GM18951 (cell line): ENCODE results near the gene C1GALT1.
"Not testable (repeated sequence)": the region's sequence is repeated elsewhere in the genome, so short reads cannot be mapped to it uniquely, and the experiment has no call there.

ENCODE experiments used
- POLR2A ChIP-seq: IDR thresholded peaks from 4 replicates; pipeline ENCODE4 v1.6.1; 2011; ENCODE audit warnings: mild to moderate bottlenecking; ENCODE audit not compliant: insufficient read length, insufficient read depth; ENCODE audit errors: extremely low read depth
- in situ Hi-C: fragments of 300-500 bp; cut with MboI; formaldehyde crosslinking; loops from one replicate; pipeline ENCODE4 v1.12.0; 2022; ENCODE audit warnings: low sequenced_read_pairs, mixed read lengths, inconsistent platforms; ENCODE audit not compliant: unreplicated experiment

The C1GALT1 gene

GRCh38 chr7:7182156-7183060, at the start of gene C1GALT1:
Gene C1GALT1 (plus strand): TSS chr7:7182544. CDS start chr7:7234320, 51,776 bp downstream.
- in situ Hi-C loops, result no loop called here
- peak; percentile 78 for TF ChIP-seq POLR2A

- in situ Hi-C loops, result no loop called here
Measured at GRCh38 chr7:7134046-7134445, 48.3 kb upstream of the C1GALT1 start.

GRCh38 chr7:7135074-7135473, 47.3 kb upstream of the C1GALT1 start:
- in situ Hi-C loops, result no loop called here
- TF ChIP-seq POLR2A, result no peak

More at GRCh38 chr7:7134046-7134445, 48.3 kb upstream of the C1GALT1 start:
- no peak for TF ChIP-seq POLR2A

GRCh38 chr7:7135924-7136323, 46.4 kb upstream of the C1GALT1 start:
- in situ Hi-C loops, result not testable (repeated sequence)

GRCh38 chr7:7136466-7137381, 45.6 kb upstream of the C1GALT1 start:
- no peak for TF ChIP-seq POLR2A
- in situ Hi-C loops, result no loop called here

GRCh38 chr7:7138897-7139296, 43.4 kb upstream of the C1GALT1 start:
- no peak for TF ChIP-seq POLR2A
- in situ Hi-C loops, result no loop called here

- in situ Hi-C loops, result not testable (repeated sequence)
Measured at GRCh38 chr7:7143404-7143803, 38.9 kb upstream of the C1GALT1 start.

- in situ Hi-C loops, result not testable (repeated sequence)
Measured at GRCh38 chr7:7145151-7145550, 37.2 kb upstream of the C1GALT1 start.

GRCh38 chr7:7146837-7147236, 35.5 kb upstream of the C1GALT1 start:
- in situ Hi-C loops, result no loop called here
- no peak for TF ChIP-seq POLR2A

GRCh38 chr7:7148798-7149481, 33.4 kb upstream of the C1GALT1 start:
- in situ Hi-C loops, result no loop called here
- TF ChIP-seq POLR2A, result no peak

GRCh38 chr7:7151285-7151684, 31.1 kb upstream of the C1GALT1 start:
- in situ Hi-C loops, result no loop called here
- no peak for TF ChIP-seq POLR2A

- TF ChIP-seq POLR2A, result no peak
- in situ Hi-C loops, result no loop called here
Measured at GRCh38 chr7:7151865-7152264, 30.5 kb upstream of the C1GALT1 start.

- TF ChIP-seq POLR2A, result no peak
- in situ Hi-C loops, result no loop called here
Measured at GRCh38 chr7:7152315-7152714, 30.0 kb upstream of the C1GALT1 start.

- in situ Hi-C loops, result not testable (repeated sequence)
Measured at GRCh38 chr7:7154355-7154754, 28.0 kb upstream of the C1GALT1 start.
